Measurements from ENCODE around the gene MYO15A.

The MYO15A gene

GRCh38 chr17:18117982-18118975 is 9.7 kb downstream of the MYO15A start:
- Histone ChIP-seq H3K36me3 (ENCODE audit: insufficient read depth, low read length) (no peaks in the 10 kb centered on the region), H3K4me3 (ENCODE audit: low read length) (no peak overlapping the region), H3K9ac (ENCODE audit: low read depth, low read length) (no peak overlapping the region), H3K27ac (ENCODE audit: low read depth, low read length) (no peak overlapping the region), H3K4me1 (ENCODE audit: insufficient read depth, low read length) (no peaks in the 10 kb centered on the region), H3K9me3 (ENCODE audit: insufficient read depth, low read depth, low read length) (peaks cover 12% of the 10 kb centered on the region; the same call in 1 of the 2 replicates), H3K27me3 (ENCODE audit: insufficient read depth, low read length) (no peaks in the 10 kb centered on the region)
- WGBS: 93% methylated on average over 33 of the region's 33 CpGs

DNA sequence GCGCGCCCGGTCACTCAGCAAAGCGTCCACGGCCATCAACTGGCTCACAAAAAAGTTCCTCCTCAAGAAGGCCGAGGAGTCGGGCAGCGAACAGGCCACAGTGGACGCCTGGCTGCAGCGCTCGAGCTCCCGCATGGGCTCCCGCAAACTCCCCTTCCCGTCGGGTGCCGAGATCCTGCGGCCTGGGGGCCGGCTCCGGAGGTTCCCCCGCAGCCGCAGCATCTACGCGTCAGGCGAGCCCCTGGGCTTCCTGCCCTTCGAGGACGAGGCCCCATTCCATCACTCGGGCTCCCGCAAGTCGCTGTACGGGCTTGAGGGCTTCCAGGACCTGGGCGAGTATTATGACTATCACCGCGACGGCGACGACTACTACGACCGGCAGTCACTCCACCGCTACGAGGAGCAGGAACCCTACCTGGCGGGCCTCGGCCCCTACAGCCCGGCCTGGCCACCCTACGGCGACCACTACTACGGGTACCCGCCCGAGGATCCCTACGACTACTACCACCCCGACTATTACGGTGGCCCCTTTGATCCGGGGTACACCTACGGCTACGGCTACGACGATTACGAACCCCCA is 10.7 kb downstream of the MYO15A start:
- WGBS: 96% methylated on average over 57 of the region's 57 CpGs
- Histone ChIP-seq H3K27me3 (ENCODE audit: insufficient read depth, low read length) (no peaks in the 10 kb centered on the region), H3K27ac (ENCODE audit: low read depth, low read length) (no peak overlapping the region), H3K4me1 (ENCODE audit: insufficient read depth, low read length) (no peaks in the 10 kb centered on the region), H3K4me3 (ENCODE audit: low read length) (no peak overlapping the region), H3K36me3 (ENCODE audit: insufficient read depth, low read length) (no peaks in the 10 kb centered on the region), H3K9me3 (ENCODE audit: insufficient read depth, low read depth, low read length) (peaks cover 12% of the 10 kb centered on the region; the same call in 1 of the 2 replicates), H3K9ac (ENCODE audit: low read depth, low read length) (no peak overlapping the region)

- WGBS: 97% methylated on average over 30 of the region's 30 CpGs
- no peaks in the 10 kb centered on the region for H3K4me1 ChIP-seq (ENCODE audit: insufficient read depth, low read length)
Observed at GRCh38 chr17:18119938-18120337, 11.4 kb downstream of the MYO15A start.

GRCh38 chr17:18120461-18121017 is 12.0 kb downstream of the MYO15A start:
- Histone ChIP-seq H3K36me3 (ENCODE audit: insufficient read depth, low read length) (no peaks in the 10 kb centered on the region), H3K27ac (ENCODE audit: low read depth, low read length) (no peak overlapping the region), H3K4me3 (ENCODE audit: low read length) (no peak overlapping the region), H3K27me3 (ENCODE audit: insufficient read depth, low read length) (no peaks in the 10 kb centered on the region), H3K9ac (ENCODE audit: low read depth, low read length) (no peak overlapping the region), H3K4me1 (ENCODE audit: insufficient read depth, low read length) (no peaks in the 10 kb centered on the region), H3K9me3 (ENCODE audit: insufficient read depth, low read depth, low read length) (peaks cover 12% of the 10 kb centered on the region; the same call in 1 of the 2 replicates)
- WGBS: 97% methylated on average over 68 of the region's 68 CpGs

More at GRCh38 chr17:18119938-18120337, 11.4 kb downstream of the MYO15A start:
- H3K9ac ChIP-seq (ENCODE audit: low read depth, low read length): no peak overlapping the region
- H3K4me3 ChIP-seq (ENCODE audit: low read length): no peak overlapping the region
- H3K27ac ChIP-seq (ENCODE audit: low read depth, low read length): no peak overlapping the region
- H3K9me3 ChIP-seq (ENCODE audit: insufficient read depth, low read depth, low read length): peaks cover 12% of the 10 kb centered on the region; the same call in 1 of the 2 replicates
- H3K27me3 ChIP-seq (ENCODE audit: insufficient read depth, low read length): no peaks in the 10 kb centered on the region
- no peaks in the 10 kb centered on the region for H3K36me3 ChIP-seq (ENCODE audit: insufficient read depth, low read length)

DNA sequence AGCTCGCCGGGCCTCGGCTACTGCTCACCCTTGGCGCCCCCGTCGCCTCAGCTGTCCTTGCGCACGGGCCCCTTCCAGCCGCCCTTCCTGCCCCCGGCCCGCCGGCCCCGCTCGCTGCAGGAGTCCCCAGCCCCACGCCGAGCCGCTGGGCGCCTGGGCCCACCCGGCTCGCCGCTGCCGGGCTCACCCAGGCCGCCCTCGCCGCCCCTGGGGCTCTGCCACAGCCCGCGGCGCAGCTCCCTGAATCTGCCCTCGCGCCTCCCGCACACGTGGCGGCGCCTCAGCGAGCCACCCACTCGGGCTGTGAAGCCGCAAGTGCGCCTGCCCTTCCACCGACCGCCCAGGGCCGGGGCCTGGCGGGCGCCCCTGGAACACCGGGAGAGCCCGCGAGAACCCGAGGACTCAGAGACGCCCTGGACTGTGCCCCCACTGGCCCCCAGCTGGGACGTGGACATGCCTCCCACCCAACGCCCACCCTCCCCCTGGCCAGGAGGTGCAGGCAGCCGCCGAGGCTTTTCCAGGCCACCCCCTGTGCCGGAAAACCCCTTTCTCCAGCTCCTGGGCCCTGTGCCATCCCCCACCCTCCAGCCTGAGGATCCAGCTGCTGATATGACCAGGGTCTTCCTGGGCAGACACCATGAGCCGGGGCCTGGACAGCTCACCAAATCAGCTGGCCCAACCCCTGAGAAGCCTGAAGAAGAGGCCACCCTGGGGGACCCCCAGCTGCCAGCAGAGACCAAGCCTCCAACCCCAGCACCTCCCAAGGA is 12.8 kb downstream of the MYO15A start:
- WGBS: 95% methylated on average over 54 of the region's 54 CpGs

GRCh38 chr17:18122990-18123753 is 14.6 kb downstream of the MYO15A start:
- Histone ChIP-seq H3K4me1 (ENCODE audit: insufficient read depth, low read length) (no peaks in the 10 kb centered on the region), H3K4me3 (ENCODE audit: low read length) (no peak overlapping the region), H3K9me3 (ENCODE audit: insufficient read depth, low read depth, low read length) (peaks cover 12% of the 10 kb centered on the region; the same call in 1 of the 2 replicates), H3K9ac (ENCODE audit: low read depth, low read length) (no peak overlapping the region), H3K27me3 (ENCODE audit: insufficient read depth, low read length) (no peaks in the 10 kb centered on the region; the same call in 1 of the 2 replicates), H3K27ac (ENCODE audit: low read depth, low read length) (no peak overlapping the region), H3K36me3 (ENCODE audit: insufficient read depth, low read length) (no peaks in the 10 kb centered on the region)
- 91% methylated on average over 31 of the region's 31 CpGs for WGBS

More for the DNA sequence above, 12.8 kb downstream of the MYO15A start:
- Histone ChIP-seq H3K9ac (ENCODE audit: low read depth, low read length) (no peak overlapping the region), H3K27me3 (ENCODE audit: insufficient read depth, low read length) (no peaks in the 10 kb centered on the region), H3K9me3 (ENCODE audit: insufficient read depth, low read depth, low read length) (peaks cover 12% of the 10 kb centered on the region; the same call in 1 of the 2 replicates), H3K4me1 (ENCODE audit: insufficient read depth, low read length) (no peaks in the 10 kb centered on the region), H3K27ac (ENCODE audit: low read depth, low read length) (no peak overlapping the region), H3K36me3 (ENCODE audit: insufficient read depth, low read length) (no peaks in the 10 kb centered on the region), H3K4me3 (ENCODE audit: low read length) (no peak overlapping the region)

- Histone ChIP-seq H3K36me3 (ENCODE audit: insufficient read depth, low read length) (no peaks in the 10 kb centered on the region), H3K27me3 (ENCODE audit: insufficient read depth, low read length) (no peaks in the 10 kb centered on the region; the same call in 1 of the 2 replicates), H3K27ac (ENCODE audit: low read depth, low read length) (no peak overlapping the region), H3K9ac (ENCODE audit: low read depth, low read length) (no peak overlapping the region), H3K9me3 (ENCODE audit: insufficient read depth, low read depth, low read length) (peaks cover 9% of the 10 kb centered on the region; the same call in 1 of the 2 replicates), H3K4me1 (ENCODE audit: insufficient read depth, low read length) (no peaks in the 10 kb centered on the region), H3K4me3 (ENCODE audit: low read length) (no peak overlapping the region)
- WGBS: 93% methylated on average over 10 of the region's 11 CpGs
Observed at GRCh38 chr17:18124345-18125126, 16.0 kb downstream of the MYO15A start.

- WGBS: 88% methylated on average over 4 of the region's 4 CpGs
- no peak overlapping the region for H3K4me3 ChIP-seq (ENCODE audit: low read length)
- H3K4me1 ChIP-seq (ENCODE audit: insufficient read depth, low read length): no peaks in the 10 kb centered on the region
- H3K9ac ChIP-seq (ENCODE audit: low read depth, low read length): no peak overlapping the region
- H3K36me3 ChIP-seq (ENCODE audit: insufficient read depth, low read length): no peaks in the 10 kb centered on the region
- no peaks in the 10 kb centered on the region for H3K9me3 ChIP-seq (ENCODE audit: insufficient read depth, low read depth, low read length)
- H3K27ac ChIP-seq (ENCODE audit: low read depth, low read length): no peak overlapping the region
- no peaks in the 10 kb centered on the region; the same call in 1 of the 2 replicates for H3K27me3 ChIP-seq (ENCODE audit: insufficient read depth, low read length)
Observed at GRCh38 chr17:18129041-18129502, 20.5 kb downstream of the MYO15A start.

DNA sequence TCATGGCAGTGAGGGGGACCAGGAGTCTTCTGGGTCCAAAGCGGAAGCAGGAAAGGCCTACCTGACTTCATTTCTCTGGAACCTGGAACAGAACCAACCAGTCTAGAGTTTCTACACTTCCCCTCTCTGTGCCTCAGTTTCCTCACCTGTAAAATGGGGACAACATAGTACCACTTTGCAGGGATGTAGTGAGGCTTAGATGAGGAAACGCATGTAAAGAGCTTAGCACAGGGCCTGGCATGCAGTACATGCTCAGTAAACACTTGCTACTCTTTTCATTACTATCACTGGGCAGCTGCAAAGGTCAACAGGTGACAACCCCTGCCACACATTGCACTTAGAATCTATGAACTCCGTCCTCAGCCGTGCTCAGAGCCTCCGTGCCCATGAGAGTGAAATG is 24.2 kb downstream of the MYO15A start:
- H3K4me3 ChIP-seq (ENCODE audit: low read length): no peak overlapping the region
- H3K27ac ChIP-seq (ENCODE audit: low read depth, low read length): no peak overlapping the region
- no peaks in the 10 kb centered on the region for H3K36me3 ChIP-seq (ENCODE audit: insufficient read depth, low read length)
- 96% methylated on average over 5 of the region's 5 CpGs for WGBS
- no peaks in the 10 kb centered on the region for H3K4me1 ChIP-seq (ENCODE audit: insufficient read depth, low read length)
- no peaks in the 10 kb centered on the region; the same call in 1 of the 2 replicates for H3K27me3 ChIP-seq (ENCODE audit: insufficient read depth, low read length)
- no peak overlapping the region for H3K9ac ChIP-seq (ENCODE audit: low read depth, low read length)
- H3K9me3 ChIP-seq (ENCODE audit: insufficient read depth, low read depth, low read length): no peaks in the 10 kb centered on the region

Data from HUES64 (cell line).